T-helper 9 cell (primary cell): ENCODE results near the gene RNF125.

ENCODE experiments used
- DNase-seq: peaks from one replicate; pipeline ENCODE4 v3.0.0-alpha.2; 2020

RNF125 gene

DNA sequence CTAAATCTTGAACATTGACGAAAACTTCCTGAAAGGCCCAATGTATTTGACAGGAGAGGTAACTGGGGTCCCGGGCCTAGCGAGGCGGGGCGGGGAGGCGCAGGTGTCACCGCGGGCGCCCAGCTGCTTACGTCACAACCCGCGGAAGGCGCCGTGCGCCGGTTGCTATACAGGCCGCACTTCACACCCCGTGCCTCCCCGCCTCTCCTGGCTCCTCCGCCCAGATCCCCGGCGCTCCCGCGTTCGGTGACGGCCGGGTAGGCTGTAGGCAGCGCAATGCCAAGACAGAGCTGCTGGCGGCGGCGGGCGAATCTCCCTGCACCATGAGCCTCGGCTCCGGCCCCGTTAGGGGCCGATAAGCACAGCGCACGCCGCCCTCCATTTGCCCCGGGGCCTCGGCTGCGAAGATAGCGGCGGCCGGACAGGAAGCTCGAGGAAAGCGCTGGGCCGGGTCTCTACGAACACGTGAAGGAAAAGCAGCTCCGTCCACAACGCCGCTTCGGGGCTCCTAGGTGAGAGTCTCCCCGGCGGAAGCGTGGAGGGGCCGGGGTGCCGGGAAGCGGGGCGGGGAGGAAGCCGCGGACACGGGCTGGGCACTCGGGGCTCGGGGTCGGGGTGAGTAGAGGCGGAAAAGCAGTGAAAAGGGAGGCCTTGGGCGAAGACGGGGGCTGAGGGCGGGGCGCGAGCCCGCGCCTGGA is 73.2 kb downstream of the RNF125 start, which contains the start of gene RNF138:
Gene RNF138, plus strand, starts transcription at position 151 of the 698 bp plus-strand sequence. CDS start 903 bp downstream, outside the sequence.
- peak; percentile 86 for DNase-seq

DNA sequence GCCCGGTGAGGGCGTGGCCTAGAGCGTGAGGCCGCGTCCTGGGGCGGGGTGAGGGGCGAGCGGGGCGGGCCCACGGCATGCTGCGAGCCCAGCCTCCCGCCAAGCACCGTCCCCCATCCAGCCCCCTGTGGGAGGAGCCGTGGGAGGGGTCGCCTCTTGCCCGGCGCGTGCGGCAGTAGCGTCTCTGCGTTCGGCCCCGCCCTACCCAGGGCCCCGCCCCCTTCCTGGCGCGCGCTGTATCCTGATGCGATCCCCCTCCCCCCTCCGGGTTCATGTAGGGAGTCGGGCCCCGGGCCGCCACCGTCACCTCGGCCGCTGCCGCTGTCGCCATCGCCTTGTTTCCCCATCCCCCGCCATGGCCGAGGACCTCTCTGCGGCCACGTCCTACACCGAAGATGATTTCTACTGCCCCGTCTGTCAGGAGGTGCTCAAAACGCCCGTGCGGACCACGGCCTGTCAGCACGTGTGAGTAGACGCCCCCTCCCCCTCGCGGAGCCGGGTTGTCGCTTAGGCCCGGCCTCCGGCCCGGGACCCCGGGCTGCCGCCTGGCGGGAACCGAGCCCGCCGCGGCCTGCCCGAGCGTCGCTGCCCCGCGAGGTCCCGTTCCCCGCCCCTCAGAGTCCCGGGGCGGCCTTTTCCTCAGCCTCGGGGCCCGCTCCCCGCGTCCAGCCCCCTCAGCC is 73.9 kb downstream of the RNF125 start:
- peak; percentile 99 for DNase-seq

DNA sequence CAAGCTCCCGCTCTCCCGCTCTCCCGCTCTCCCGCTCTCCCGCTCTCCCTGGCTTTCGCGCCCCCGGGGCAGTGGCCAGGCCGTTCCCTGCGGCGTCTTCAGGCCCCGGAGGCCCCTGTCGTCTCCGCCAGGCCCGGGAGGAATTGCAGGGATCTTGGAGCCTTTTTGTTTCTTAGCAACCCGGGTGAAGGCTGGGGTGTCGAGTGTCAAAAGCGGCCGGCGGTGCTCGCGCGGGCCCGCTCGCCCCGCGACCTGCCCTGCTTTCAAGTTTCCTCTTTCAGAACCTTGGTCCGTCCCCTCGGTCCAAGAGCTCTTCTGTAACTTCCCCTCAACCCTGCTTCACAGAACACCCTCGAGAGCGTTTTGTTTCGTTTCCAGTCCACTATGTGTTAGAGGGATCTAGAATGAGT is 74.5 kb downstream of the RNF125 start:
- DNase-seq, result peak; percentile 16

DNA sequence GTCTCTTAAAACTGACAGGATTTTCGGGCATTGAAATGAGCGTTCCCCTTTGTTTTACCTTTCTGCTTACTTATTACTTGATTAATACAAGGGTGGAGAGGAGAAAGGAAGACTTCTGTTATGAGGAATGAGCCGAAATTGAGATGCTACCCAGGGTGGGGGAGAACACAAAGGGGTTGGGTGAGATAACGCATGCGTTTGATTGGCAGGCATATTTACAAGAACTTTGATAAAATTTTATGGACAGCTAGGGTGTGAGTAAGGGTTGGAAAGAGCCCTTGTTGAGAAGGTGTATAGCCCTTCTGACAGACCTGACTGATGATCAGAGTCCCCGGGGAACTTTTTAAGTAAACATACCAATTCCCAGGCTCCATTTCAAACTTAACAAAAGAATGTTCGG is 74.9 kb downstream of the RNF125 start:
- no peak for DNase-seq

DNA sequence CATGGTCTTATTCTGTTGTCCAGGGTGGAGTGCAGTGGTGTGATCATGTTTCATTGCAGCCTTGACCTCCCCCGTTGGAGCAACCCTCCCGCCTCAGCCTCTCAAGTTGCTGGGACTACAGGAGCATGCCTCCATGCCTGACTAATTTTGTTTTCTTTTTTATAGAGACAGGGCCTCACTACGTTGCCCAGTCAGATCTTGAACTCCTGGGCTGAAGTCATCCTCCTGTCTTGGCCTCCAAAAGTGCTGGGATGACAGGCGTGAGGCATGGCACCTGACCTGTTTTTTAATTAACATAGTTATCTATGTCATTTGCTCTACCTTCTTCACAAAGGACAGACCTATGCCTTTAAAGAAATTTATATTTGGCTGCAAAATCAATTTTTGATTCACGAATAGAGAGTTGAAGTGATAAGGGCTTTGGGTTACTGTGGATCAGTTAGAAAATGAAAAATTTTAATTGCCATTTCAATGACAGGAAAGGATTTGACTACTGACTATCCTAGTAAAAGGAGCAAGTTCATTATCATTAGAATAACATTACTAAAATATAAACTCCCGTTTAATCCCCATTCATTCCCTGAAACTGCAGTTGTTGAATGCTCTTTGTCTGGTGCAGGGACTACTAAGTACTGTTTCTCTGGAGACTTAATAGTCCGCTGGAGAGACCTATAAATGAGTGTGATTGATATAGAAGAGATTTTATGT is 76.7 kb downstream of the RNF125 start:
- DNase-seq, result no peak

DNA sequence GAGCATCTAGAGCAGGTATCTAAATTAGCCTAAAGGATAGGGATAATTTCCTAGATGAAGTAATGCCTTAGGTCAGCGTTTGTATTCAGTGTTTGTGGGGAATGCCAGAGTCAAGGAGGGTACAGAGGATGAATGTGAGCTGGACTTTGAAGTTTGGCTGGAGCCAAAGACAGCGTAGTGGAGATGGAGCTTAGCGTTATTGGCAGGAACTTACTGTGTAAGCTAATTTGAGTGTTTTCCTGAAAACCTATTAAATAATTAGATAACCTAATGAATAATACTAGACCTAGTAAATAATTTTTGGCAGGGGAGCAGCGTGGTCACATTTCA is 77.2 kb downstream of the RNF125 start:
- DNase-seq, result no peak

DNA sequence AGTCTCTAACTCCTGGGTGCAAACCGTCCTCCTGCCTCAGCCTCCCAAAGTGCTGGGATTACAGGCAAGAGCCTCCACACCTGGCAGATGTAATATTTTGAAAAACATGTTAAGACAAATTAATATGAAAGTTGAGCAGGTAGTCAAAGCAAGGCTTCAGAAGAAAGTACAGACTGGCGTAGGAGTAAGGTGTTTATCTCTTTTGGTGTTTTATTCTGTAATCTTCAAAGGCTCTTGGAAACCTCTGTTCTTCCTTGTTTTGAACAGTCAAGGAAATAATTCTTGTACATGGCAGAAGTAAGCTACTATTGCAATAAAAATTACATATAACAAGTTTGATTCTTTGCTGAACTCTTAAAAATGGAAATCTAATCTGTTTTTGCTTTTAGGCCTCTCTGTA is 78.3 kb downstream of the RNF125 start:
- no peak for DNase-seq

DNA sequence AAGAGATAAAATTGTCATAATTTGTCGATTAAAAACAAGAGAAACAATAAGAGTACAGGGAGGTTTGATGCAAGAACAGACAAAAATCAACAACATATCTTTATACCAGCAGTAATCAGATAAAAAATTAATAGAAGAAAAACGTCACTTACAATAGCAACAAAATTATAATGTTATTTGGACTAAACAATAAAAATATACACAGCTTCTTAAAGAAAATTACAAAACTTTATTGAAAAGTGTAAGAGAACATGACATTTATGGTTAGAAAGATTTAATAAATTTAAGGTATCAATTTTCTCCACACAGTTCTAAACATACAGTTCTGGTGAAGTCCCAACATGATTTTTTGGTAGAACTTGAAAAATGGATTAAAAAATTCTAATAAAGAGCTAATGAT is 85.9 kb downstream of the RNF125 start:
- DNase-seq, result no peak

DNA sequence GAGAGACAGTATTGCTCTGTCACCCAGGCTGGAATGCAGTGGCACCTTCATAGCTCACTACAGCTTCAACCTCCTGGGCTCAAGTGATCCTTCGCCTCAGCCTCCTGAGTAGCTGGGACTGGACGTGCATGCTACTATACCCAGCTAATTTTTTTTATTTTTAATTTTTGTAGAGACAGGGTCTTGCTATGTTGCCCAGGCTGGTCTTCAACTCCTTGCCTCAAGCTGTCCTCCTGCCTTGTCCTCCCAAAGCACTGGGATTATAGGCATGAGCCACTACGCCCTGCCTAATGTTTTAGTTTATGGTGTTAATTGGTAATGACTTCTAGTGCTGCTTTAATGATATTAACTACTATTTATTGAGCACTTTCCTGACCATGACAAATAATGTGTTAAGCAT is 91.4 kb downstream of the RNF125 start:
- DNase-seq, result no peak

DNA sequence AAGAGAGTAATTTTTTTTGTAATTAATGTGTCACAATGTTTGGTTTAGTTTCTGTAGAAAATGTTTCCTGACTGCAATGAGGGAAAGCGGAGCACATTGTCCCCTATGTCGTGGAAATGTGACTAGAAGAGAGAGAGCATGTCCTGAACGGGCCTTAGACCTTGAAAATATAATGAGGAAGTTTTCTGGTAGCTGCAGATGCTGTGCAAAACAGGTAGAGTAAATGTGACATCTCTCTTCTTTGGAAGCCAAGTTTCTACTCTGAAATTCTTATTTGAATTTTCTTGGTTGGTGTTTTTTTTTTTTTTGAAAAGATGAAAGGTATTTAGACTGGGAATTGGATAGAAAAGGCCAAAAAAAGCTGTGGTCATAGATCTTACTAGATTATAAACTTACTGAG is 93.1 kb downstream of the RNF125 start:
- DNase-seq, result no peak

DNA sequence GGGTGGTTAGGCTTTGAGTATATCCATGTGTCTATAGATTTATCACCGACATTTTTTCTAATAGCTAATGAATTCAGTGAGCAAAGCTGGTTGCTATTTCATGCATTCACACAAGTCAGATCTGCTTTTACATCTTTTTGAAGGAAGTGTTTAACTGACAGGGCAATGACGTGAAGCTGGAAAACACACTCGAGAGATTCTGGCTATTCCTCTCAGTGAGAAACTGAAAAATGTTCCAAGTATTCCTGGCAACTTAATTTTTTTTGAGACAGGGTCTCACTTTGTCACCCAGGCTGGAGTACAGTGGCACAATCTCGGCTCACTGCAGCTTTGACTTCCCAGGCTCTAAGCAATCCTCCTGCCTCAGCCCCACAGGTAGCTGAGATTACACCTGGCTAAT is 94.2 kb downstream of the RNF125 start:
- no peak for DNase-seq

DNA sequence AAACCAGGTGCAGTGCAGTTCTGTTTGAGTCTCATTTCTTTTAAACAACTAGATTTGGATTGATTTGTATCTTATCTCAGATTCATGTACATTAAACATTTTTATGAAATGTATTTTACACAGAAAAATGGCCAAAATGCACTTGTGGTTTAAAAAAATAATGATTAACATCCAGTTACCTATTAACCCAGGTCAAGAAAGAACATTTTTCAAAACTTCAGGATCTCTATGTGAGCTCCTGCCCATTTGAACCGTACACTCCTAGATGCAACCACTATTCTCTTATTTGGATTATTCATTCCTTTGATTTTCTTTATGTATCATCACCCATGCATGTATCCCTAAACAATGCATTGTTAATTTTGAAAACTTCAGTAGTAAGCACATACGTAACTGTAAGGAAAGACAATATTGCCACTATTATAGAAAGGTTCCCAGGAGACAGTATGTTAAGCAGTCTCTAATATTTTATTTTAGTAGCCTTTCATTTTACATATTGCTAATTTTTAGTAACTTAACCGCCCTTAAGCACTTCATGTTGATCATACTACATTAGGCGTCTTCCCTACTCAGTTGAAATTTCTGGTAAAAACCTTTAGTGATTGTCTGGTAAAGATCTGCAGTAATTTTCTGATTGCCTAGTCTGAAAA is 95.8 kb downstream of the RNF125 start:
- no peak for DNase-seq

DNA sequence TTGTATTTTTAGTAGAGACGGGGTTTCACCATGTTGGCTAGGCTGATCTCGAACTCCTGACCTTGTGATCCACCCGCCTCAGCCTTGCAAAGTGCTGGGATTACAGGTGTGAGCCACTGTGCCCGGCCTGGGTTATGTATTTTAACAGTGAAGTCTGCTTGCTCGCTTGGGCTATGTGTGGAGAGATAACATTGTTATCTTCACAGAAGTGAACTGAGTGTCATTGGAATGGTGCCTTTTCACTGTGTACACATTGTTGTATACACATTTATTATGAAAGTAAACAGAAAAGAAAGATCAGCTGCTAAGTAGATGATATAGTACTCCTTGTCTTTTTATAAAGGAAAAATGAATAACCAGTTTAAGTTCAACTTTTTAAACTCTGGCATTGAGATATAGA is 103.4 kb downstream of the RNF125 start:
- DNase-seq, result no peak
